HUDEP-2 (cell line): ENCODE results near the gene FAM83D.
A peak's percentile ranks its signal among the peaks of the same experiment; 100 is the strongest.

Experiments
- DNase-seq, 76 experiments: peaks; one replicate each; lab custom pipeline; 2025; ENCODE audit not compliant: unreplicated experiment in 76 of 76; lab: John Stamatoyannopoulos, UW

Gene FAM83D, protein sequence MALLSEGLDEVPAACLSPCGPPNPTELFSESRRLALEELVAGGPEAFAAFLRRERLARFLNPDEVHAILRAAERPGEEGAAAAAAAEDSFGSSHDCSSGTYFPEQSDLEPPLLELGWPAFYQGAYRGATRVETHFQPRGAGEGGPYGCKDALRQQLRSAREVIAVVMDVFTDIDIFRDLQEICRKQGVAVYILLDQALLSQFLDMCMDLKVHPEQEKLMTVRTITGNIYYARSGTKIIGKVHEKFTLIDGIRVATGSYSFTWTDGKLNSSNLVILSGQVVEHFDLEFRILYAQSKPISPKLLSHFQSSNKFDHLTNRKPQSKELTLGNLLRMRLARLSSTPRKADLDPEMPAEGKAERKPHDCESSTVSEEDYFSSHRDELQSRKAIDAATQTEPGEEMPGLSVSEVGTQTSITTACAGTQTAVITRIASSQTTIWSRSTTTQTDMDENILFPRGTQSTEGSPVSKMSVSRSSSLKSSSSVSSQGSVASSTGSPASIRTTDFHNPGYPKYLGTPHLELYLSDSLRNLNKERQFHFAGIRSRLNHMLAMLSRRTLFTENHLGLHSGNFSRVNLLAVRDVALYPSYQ

GRCh38 chr20:38926142-38926933, at the start of gene FAM83D:
TSS of gene FAM83D (plus strand) at chr20:38926417. CDS start at chr20:38926443, 26 bp downstream.
- DNase-seq, result peak; percentile 35 to 99 (median 95)

- no peak for DNase-seq
Observed at GRCh38 chr20:38877483-38877882, 48.7 kb upstream of the FAM83D start.

- DNase-seq, result no peak
Observed at GRCh38 chr20:38878866-38879265, 47.4 kb upstream of the FAM83D start.

DNA sequence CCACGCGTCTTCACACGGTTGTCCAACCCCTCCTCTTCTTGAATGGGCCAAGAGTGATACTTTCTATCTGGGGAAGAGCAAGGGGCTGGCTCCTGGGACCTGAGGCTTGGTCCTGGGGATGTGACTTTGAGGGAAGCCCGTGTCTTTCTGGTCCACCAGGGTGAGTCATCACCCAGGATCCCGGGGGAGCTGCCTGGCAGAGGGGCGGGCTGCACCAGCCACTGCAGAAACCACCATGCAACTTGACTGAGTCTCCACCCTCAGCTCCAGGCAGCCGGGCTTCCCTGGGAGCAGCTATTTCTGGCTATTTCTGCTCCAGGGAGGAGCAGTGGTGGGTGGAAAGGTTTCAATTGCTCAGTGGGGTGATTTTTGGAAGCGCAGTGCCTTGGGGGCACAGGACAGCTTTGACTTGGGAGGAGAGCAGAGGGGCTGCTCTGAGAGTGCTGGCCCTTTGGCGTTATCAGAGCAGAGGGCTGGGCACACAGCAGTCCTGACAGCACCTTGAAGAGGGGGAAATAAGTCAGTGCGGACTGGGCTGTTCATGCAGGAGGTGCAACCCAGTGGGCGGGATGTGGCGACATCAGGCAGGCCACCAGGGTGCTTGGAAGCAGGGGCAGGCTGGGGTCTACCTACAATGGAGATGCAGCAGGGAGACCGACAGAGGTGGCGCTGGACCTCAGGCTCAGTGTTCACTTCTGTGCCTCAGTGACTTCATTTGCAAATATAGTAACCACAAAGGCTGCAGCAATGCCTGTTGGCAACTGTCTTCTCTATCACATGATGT, 45.1 kb upstream of the FAM83D start:
- no peak for DNase-seq

GRCh38 chr20:38881806-38882440, 44.3 kb upstream of the FAM83D start:
- DNase-seq, result no peak

DNA sequence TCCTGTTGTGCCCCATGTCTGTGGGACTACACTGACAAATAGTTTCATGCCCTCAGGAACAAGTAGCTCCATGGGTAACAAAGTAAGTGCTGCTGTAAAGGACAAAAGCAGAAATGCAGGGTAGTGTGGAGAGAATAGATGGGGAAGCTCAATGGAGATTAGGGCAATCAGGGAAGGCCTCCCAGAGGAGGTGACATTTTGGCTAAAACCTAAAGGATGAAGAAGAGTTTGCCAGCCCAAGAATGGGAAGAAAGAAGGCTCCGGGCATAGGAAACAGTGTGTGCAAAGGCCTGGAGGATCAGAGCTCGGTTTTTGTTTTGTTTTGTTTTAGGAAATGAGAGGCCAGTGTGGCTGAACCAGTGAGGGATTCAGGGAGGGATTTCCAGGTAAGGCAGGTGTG, 43.6 kb upstream of the FAM83D start:
- no peak for DNase-seq

DNA sequence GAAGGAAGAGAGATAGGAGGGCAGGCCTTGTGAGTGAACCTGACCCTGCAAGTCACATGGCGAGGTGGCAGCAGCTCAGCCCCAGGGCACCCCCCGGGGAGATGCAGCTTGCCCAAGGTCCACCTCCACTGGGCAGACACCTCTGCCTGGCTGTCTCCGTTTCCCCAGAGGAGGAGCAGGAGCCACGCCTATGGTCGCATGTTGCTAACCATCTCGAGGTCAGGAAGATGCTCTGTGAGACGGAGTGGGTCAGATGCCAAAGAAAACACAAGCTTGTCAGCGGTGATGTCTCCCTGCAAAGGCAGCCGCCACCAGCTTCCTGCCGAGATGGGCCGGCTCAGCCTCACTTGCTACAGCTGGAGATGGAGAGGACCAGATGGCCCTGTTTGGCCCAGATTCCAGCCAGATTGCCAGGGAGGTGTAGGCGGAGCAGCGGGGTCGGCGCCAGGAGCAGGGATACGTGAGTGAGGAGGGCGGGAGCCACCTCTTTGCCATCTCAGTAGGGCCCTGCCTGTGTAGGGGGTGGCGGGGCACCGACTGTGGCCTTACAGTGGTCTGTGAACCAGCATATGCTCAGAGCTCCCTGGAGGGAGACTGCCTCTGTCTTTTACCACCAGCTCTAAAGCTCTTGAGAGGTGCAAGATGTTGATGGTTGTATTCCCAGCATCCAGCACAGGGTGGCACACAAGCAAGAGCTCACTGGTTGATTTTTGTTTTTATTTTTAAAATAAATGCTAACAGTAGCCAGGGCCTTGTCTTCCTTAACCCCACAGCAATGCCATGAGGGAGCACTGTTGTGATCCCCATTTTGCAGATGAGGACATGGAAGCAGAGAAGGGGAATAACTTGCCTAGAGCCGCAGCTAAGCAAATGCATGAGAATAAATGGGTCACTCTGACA, 42.9 kb upstream of the FAM83D start:
- DNase-seq, result no peak

DNA sequence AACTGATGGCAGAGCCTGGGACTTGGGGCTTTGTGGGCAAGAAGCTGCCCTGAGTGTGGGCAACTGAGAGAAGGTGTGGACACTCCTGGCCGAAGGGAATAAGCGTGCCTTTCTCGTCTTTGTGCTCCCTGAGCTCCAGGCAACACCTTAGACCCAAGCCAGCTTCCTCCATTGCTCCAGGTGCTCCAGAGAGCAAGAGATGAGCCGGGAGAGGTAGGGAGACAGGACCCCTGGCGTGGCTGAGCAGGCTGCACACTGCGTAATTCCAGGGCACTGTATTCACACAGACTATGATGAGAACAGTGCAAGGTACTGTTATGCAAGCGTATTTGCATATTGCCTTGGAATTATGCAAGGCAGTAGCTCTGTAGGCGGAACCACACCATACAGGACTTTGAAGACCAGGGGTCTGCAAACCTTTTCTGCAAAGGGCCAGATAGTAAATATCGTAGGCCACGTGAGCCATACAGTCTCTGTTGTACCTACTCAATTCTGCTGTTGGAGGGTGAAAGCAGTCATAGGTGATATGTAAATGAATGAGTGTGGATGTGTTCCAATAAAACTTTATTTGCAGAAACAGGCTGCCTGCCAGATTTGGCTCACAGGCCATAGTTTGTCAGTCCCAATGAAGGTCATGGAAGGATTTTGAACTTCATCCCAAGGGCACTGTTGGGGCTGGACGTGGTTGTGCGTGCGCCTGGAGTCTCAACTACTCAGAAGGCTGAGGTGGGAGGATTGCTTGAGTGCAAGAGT, 42.1 kb upstream of the FAM83D start:
- DNase-seq, result no peak

GRCh38 chr20:38885357-38885756, 40.9 kb upstream of the FAM83D start:
- no peak for DNase-seq

DNA sequence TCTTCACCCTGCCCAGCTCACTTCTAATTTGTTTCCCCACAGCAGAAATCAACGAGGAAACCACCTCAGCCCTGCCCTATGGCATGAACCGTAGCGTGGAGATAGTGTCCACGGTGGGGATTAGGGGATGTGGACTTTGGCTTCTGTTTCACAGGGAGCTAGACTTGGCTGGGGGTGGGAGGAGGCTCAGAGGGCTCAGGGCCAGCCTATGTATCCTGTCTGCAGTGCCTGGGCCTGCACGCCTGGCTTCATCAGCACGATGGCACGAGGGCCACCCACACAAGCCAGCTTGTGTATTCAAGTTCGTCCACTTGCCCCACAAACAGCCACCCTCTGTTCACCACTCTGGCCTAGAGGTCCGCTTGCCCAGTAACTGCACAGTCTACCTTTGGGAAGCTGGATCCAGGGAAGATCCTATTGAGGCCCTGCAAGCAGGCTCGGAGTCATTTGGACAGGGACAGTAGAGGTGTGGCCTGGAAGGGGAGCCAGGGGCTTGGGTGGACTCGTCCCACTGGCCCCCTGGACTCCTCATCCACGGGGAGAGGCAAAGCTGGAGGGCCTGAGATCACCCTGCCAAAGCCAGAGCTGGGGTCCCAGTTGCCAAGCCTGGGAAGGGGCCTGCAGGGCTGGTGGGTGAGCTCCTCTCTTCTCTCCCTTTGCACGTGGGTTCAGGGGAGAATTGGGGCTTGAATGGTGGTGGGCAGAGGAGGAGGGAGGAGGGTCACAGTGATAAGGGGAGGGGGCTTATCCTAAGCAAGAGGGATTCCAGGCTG, 38.0 kb upstream of the FAM83D start:
- no peak for DNase-seq

- no peak for DNase-seq
Observed at GRCh38 chr20:38889050-38889449, 37.2 kb upstream of the FAM83D start.

- DNase-seq, result no peak
Observed at GRCh38 chr20:38889792-38890496, 36.3 kb upstream of the FAM83D start.

DNA sequence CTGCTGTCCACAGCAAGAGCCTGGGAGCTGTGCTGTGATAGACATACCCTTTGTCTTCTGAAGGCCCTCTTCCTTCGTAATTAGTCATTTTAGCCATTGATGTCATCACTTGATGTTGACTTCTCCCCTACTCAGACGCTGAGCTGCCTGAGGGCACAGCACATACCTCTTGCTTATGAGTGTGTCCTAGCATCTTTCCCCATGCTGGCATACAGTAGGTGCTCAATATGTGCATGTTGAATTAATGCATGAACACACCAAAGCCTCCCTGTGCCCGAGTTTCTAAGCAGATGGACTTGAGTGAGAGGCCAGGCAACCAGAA, 35.8 kb upstream of the FAM83D start:
- DNase-seq, result no peak

DNA sequence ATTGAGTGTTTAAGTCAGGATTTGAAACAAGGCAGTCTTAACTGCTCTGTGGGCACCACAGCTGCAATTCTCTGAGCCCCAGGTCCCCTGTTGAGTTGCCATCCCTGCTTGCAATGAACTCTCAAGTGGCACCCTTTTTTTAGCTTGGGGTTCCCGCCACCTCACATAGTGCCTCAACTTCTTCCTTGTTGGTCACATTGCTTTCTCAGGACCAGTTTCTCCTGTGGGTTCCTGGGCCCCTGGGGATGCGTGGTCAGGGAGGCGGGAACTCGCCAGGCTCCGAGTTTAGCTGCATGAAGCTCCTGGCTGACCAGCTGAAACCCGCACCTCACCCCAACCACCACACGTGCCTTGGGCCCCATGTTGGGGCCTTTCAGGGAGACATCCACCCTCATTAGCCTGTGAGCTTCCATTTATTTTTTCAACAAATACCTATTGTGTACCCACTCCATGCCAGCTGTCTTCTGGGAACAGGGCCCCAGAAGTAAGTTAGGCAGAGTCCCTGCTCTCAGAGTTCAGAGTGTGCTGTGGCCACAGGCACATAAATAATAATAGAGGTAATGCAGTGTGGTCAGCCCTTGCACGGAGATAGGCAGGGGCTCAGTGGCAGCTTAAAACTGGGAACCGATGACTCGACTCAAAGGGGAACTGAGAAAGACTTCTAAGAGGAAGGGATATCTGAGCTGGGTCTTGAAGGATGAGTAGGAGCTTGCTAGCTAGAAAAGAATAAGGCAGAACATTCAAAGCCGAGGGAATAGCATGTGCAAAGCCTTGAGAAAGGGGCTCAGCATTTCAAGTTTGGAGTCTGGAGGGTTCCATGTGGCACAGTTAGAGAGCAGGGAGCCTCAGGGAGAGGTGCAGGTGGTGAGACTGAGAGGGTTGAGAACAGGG, 33.9 kb upstream of the FAM83D start:
- DNase-seq, result no peak

DNA sequence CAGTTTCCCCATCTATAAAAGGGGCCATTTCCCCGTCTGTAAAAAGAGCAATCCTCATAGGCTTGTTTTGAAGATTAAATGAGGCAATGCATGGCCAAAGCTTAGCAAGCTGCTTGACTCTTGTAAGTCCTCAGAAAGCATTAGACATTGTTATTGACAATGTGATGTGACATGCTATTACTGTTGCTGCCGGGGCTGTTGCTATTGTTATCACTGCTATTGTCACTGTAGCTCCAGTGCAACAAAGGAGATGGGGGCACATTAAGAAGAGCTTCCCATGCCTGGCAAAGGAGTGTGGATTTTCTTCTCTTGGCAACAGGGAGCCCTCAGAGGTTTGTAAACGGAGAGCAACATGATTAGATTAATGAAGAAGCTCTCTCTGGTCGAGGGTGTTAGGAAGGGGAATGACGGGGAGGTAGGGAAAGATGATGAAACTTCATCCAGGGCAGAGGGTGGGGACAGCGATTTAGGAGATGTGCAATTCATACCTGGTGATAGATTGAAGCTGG, 33.1 kb upstream of the FAM83D start:
- no peak for DNase-seq

DNA sequence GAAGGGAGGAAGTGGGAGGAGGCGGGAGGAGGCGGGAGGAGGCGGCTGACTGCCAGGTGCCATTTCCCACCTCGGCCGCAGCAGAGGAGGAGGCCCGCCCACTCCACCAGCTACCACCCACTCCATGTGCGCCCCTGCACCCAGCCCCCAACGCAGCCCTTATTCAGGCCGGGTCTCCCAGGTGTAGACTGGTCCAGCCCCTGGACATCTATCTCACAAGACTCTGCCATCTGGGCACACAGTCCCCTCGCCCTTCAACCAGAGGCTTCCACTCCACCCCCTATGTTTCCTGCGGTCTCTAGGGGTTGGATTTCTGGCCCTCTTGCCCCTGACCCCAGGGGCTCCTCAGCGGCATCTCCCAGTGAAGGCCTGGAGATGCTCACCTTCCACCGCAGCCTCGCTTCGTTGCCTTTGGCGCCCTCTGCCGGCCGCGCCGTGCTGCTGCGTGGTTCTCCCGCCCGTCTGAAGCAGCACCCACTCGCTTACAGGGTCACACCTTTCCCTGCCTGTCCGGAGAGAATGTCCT, 32.6 kb upstream of the FAM83D start:
- DNase-seq, result peak in 48 of 76 experiments; percentile 1 to 72 (median 28)
